ENCODE results near the gene CD52. TPM values are rescaled to one million over a fixed set of nuclear protein-coding genes. Genes with fewer than 3 reads are reported as not detected.

CD52 gene
- polyA plus RNA-seq, 1 of the 3 experiments (the other 2 are of a cell fraction): not detected

- TF ChIP-seq REST (IDR thresholded peaks at IDR 0.05; ENCODE audit: low read depth, low read length): no peak
- no peak for TF ChIP-seq GABPA (IDR thresholded peaks at IDR 0.05; ENCODE audit: low read depth)
These were observed 26.6 kb downstream of the CD52 start (continued) for GRCh38 chr1:26344147-26344920.

GRCh38 chr1:26345718-26346117 lies 28.0 kb downstream of the CD52 start:
- Histone ChIP-seq H3K27ac (ENCODE audit: low read depth in 2 of 2, low read length in 1 of 2) (no peak overlapping the region), H3K9ac (no peak overlapping the region), H3K79me2 (ENCODE audit: insufficient read depth) (no peaks in the 10 kb centered on the region), H3K4me1 (ENCODE audit: control insufficient read depth in 1 of 2, insufficient read depth in 2 of 2, low read depth in 1 of 2, low read length in 1 of 2) (no peaks in the 10 kb centered on the region), H3F3A (replicated peaks; ENCODE audit: insufficient read depth) (no peaks in the 10 kb centered on the region), H4K20me1 (ENCODE audit: insufficient read depth) (no peaks in the 10 kb centered on the region), H3K27me3 (ENCODE audit: insufficient read depth) (peaks cover 13% of the 10 kb centered on the region; the same call in 1 of the 2 replicates), H2AFZ (ENCODE audit: low read depth) (no peak overlapping the region), H3K36me3 (replicated peaks in 1 of 2; ENCODE audit: control insufficient read depth in 1 of 2, insufficient read depth in 2 of 2, low read length in 1 of 2) (no peaks in the 10 kb centered on the region), H3K4me2 (no peak overlapping the region), H3K9me2 (no peaks in the 10 kb centered on the region), H3K4me3 (ENCODE audit: low read depth in 2 of 2, low read length in 1 of 2) (no peak overlapping the region), H3K9me3 (no peaks in the 10 kb centered on the region)
- no peak for DNase-seq
- WGBS (ENCODE audit: low lambda C conversion rate): no CpG with 5 or more reads among the region's 15 CpGs
- ChIA-PET POLR2A (no interaction called here), CTCF (interaction anchor here (1.0 to 11.9 kb wide), 4 partner anchors 17 to 71 kb away, joined by 4 to 99 read pairs (median 18); no protein-coding TSS in a partner anchor)
- TF ChIP-seq REST (IDR thresholded peaks at IDR 0.05; ENCODE audit: low read depth, low read length) (no peak), POLR2AphosphoS5 (IDR thresholded peaks at IDR 0.05; ENCODE audit: low read depth, low read length) (no peak), CTCF (IDR thresholded peaks at IDR 0.05) (no peak), CHD2 (IDR thresholded peaks at IDR 0.05; ENCODE audit: low read length, partially characterized antibody) (no peak), USF2 (IDR thresholded peaks at IDR 0.05; ENCODE audit: borderline replicate concordance, low read depth, low read length) (no peak), ZBTB33 (IDR thresholded peaks at IDR 0.05; ENCODE audit: borderline replicate concordance, low read depth) (no peak), MAX (IDR thresholded peaks at IDR 0.05; ENCODE audit: low read depth) (no peak), NRF1 (IDR thresholded peaks at IDR 0.05; ENCODE audit: low read depth, low read length) (no peak), MXI1 (IDR thresholded peaks at IDR 0.05; ENCODE audit: low read depth, low read length) (no peak), GATA2 (CRISPR knock-in tag; IDR thresholded peaks at IDR 0.05) (no peak), GABPA (IDR thresholded peaks at IDR 0.05; ENCODE audit: low read depth) (no peak), TEAD4 (IDR thresholded peaks at IDR 0.05; ENCODE audit: borderline replicate concordance, insufficient read depth) (no peak), TAF1 (IDR thresholded peaks at IDR 0.05; ENCODE audit: borderline replicate concordance, low read depth, low read length) (no peak), PBX3 (IDR thresholded peaks at IDR 0.05) (no peak), NFIC (IDR thresholded peaks at IDR 0.05; ENCODE audit: borderline replicate concordance) (no peak)
